Medulla oblongata (tissue), 1 donor: ENCODE data around the gene MYOZ2.
"Not testable (repeated sequence)": the region's sequence is repeated elsewhere in the genome, so short reads cannot be mapped to it uniquely, and the experiment has no call there.

Experiments used
- DNase-seq: peaks from one replicate; pipeline ENCODE4 v3.0.0-alpha.2; 2015; ENCODE audit errors: extremely low spot score

Gene MYOZ2

DNA sequence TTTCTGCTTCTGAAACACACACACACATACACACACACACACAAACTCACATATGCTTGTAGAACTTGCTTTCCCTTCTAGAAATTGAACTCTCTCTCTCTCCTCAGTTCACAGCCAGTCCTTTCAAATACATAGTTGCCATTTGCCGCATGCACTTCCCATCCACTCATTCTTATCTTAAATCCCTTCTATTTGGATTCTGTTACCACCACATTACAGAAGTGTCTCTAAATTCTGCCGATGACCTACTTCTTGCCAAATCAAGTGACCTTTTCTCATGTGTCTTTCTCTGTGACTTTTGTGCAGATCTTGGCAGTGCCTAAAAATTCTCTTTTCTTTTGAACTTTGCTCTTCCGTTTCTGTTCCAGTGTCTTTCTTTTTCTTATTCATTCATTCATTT, 7.5 kb upstream of the MYOZ2 start:
- DNase-seq: no peak

DNA sequence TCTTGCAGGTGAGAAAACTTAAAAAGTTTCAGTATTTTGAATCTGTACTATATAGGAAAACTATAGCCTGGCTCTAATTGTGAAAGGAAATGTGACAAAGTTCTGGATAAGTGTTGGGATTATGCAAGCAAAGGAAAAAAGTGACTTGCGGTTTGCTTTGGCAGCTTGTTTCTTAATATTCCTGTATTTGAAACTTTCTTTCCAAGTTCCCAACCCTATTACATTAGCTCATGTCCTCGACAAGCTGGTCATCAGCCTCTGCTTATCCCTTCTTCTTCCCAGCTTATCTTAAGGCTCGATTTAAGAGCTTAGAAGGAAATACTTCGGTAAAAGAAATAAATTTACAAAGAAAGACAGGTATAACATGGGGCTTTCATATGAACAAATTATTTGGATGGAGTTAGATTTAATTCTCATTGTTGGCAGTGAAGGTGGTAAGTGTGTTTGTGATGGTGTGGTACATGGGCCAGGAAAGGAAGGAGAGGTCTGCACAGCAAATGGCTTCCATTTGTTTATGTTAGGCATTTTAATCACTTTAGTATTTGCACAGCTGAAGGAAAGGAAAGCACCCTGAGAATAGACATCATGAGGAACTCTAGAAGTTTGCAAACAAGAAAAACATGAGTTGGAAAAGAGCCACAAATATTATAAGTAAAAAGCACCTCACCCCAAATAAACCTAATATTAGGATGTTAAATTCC, 5.1 kb upstream of the MYOZ2 start:
- DNase-seq: no peak

- no peak for DNase-seq
Observed at GRCh38 chr4:119131164-119131563, 4.5 kb upstream of the MYOZ2 start.

- DNase-seq: no peak
Observed at GRCh38 chr4:119132306-119132705, 3.3 kb upstream of the MYOZ2 start.

- peak; percentile 19 for DNase-seq
Observed at GRCh38 chr4:119136546-119136945, 914 bp downstream of the MYOZ2 start.

DNA sequence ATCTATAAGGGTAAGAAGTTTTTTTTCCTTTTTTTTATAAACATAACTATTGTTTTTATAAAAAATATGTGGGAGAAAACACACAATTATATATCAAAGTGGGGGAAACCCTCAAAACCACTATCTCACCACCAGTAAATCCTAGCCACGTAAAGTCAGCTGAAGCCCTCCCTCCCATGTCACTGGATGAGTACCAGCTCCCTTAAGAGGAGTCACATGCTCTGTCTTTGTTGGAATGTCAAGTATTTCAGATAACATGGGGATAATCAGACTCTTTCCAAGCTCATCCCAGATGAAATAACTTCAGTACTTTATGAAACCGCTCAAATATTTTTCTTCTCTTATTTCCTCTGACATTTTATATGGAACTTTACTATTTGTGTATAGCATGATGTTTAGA, 2.4 kb downstream of the MYOZ2 start:
- no peak for DNase-seq

- DNase-seq: no peak
Observed at GRCh38 chr4:119139311-119139710, 3.7 kb downstream of the MYOZ2 start.

DNA sequence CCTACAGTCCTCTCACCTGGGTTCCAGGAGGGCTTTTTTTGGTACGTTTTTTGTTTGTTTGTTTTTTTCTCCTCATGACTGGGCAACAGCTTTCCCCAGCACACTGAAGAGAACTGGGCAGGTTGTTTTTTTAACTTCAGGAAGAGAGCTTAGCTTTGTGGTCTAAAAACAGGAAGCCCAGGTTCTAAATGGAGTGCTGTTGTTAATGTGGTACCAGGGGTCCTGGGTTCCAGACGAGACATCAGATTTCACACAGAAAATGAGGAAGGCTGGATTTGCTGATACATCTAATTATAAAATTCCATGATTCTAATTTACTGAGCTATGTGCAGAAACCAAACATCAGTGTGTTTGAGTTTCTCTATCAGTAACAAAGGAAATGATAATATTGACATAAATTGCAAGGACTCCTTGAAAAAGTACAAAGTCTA, 4.2 kb downstream of the MYOZ2 start:
- DNase-seq: peak; percentile 62

GRCh38 chr4:119141283-119141682, 5.7 kb downstream of the MYOZ2 start:
- DNase-seq: not testable (repeated sequence)

DNA sequence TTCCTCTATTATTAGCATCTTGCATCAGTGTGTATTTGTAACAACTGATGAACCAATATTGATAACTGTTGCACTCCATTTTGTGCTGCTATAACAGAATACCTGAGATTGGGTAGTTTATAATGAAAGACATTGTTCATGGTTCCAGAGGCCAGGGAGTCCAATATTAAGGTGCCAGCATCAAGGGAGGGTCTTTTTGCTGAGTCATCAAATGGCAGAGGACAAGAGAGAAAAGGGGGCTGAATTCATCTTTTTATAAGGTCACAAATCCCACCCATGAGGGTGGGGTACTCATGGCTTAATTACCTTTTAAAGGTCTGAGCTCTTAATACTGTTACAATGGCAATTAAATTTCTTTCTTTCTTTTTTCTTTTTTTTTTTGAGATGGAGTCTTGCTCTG, 7.2 kb downstream of the MYOZ2 start:
- DNase-seq: no peak

- DNase-seq: not testable (repeated sequence)
Observed at GRCh38 chr4:119143341-119143740, 7.7 kb downstream of the MYOZ2 start.

DNA sequence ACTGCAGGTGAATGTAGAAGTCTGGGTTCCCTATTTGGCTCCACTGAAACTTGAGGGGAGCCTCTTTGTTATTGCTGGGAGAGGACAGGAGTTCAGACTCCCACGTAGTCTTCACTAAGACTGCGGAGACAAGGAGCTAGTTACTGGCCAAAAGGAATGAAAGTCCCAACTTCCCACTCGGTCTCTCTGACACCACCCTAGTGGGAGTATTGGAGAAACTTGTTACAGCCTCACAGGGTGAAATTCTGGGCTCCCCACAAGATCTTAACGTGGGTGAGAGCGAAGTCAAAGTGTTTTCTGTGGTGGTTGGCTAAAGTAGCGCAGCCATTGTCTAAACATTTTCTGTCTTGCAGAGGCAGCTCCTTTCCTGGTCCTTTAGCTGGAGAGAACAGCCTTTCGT, 13.5 kb downstream of the MYOZ2 start:
- DNase-seq: no peak

- DNase-seq: no peak
Observed at GRCh38 chr4:119151161-119151560, 15.5 kb downstream of the MYOZ2 start.

GRCh38 chr4:119152741-119153140, 17.1 kb downstream of the MYOZ2 start:
- no peak for DNase-seq

GRCh38 chr4:119162174-119162573, 26.5 kb downstream of the MYOZ2 start:
- DNase-seq: no peak

DNA sequence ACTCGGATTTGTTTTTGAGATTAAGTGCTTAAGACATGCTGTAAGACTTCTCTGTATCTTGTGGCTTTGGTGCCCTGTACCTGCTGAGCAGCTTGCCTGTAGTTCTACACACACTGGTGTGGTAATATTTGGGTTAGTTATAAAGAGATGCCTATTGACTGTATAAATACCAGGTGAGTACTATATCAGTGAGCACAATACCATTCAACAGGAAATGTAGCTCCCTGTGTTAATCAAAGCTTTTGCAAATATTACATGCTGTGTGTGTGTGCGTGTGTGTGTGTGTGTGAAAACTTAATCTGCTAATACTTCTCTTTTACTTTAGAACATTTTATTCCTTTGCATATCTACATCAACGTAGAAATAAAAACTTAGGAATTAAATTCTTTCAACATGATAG, 30.1 kb downstream of the MYOZ2 start:
- DNase-seq: no peak

GRCh38 chr4:119170195-119170594, 34.6 kb downstream of the MYOZ2 start:
- DNase-seq: no peak

GRCh38 chr4:119172223-119172622, 36.6 kb downstream of the MYOZ2 start:
- DNase-seq: no peak

- not testable (repeated sequence) for DNase-seq
Observed at GRCh38 chr4:119173729-119174361, 38.2 kb downstream of the MYOZ2 start.

- no peak for DNase-seq
Observed at GRCh38 chr4:119179011-119179410, 43.4 kb downstream of the MYOZ2 start.

DNA sequence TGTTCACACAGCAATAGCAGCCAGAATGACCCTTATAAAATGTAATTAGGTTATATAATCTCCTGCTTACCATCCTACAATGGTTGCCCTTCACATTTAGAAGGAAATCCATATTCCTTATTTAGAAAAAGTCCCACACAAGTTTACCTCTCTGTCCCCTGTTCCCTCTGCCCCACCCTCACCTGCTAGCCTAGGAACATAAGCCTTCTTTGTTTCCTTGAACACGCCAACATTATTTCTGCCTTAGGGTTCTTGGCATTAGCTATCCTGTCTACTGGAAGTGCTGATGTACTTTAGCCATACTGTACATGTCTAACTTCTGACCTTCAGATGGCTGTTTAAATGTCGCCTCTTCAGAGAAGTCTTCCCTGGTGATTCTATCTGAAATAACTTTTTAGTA, 48.5 kb downstream of the MYOZ2 start:
- DNase-seq: no peak

- no peak for DNase-seq
Observed at GRCh38 chr4:119189638-119190037, 54.0 kb downstream of the MYOZ2 start.

DNA sequence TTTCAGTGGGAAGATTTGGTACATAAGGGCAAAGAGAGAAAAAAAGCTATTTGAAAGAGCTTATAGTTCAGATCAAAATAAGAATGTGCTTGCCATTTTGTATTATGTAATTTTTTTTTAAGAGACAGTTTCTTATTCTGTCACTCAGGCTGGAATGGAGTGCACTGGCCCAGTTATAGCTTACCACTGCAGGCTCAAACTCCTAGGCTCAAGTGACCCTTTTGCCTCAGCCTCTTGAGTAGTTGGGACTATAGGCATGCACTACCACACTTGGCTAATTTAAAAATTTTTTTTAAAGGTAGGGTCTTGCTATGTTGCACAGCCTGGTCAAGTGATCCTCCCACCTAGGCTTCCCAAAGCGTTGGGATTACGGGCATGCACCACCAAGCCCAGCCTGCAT, 54.7 kb downstream of the MYOZ2 start:
- DNase-seq: no peak

GRCh38 chr4:119191505-119191904, 55.9 kb downstream of the MYOZ2 start:
- DNase-seq: no peak
